Measurements from ENCODE around the gene PROCR. TPM values are rescaled to one million over a fixed set of nuclear protein-coding genes. Genes with fewer than 3 reads are reported as not detected.
"Not testable (repeated sequence)": the region's sequence is repeated elsewhere in the genome, so short reads cannot be mapped to it uniquely, and the experiment has no call there.

Gene PROCR
- polyA plus RNA-seq, 1 donor from 2014 or later = 0.30 TPM

- Histone ChIP-seq H3K9me3 (ENCODE audit: low read length) (no peaks in the 10 kb centered on the region), H2AFZ (ENCODE audit: low read depth, low read length) (no peak overlapping the region), H3K4me3 (ENCODE audit: low read length) (no peak overlapping the region), H3K9me2 (ENCODE audit: insufficient read depth, low read length) (no peaks in the 10 kb centered on the region), H3K4me2 (ENCODE audit: low read length) (no peak overlapping the region), H3K36me3 (ENCODE audit: insufficient read depth, low read length) (no peaks in the 10 kb centered on the region), H3K27ac (ENCODE audit: low read length) (no peak overlapping the region), H4K20me1 (ENCODE audit: insufficient read depth) (no peaks in the 10 kb centered on the region), H3K27me3 (ENCODE audit: insufficient read depth, low read depth, low read length) (no peaks in the 10 kb centered on the region), H3K79me2 (replicated peaks; ENCODE audit: insufficient read depth, low read length) (no peaks in the 10 kb centered on the region), H3F3A (ENCODE audit: insufficient read depth, low read length, poor library complexity, severe bottlenecking) (no peaks in the 10 kb centered on the region), H3K9ac (ENCODE audit: low read length) (no peak overlapping the region)
- TF ChIP-seq SMC3 (conservative IDR thresholded peaks at IDR 0.05; ENCODE audit: poor library complexity) (no peak), RAD21 (conservative IDR thresholded peaks at IDR 0.05) (no peak), EP300 (conservative IDR thresholded peaks at IDR 0.05; ENCODE audit: poor library complexity, severe bottlenecking) (no peak), TAF1 (IDR thresholded peaks at IDR 0.05; ENCODE audit: low read depth) (no peak), REST (IDR thresholded peaks at IDR 0.05; ENCODE audit: borderline replicate concordance) (no peak), CTCF (IDR thresholded peaks at IDR 0.05; ENCODE audit: poor library complexity, severe bottlenecking) (no peak), POLR2AphosphoS5 (IDR thresholded peaks at IDR 0.05) (no peak), MXI1 (conservative IDR thresholded peaks at IDR 0.05; ENCODE audit: poor library complexity, severe bottlenecking) (no peak), EZH2 (IDR thresholded peaks at IDR 0.05; ENCODE audit: borderline replicate concordance, insufficient read depth, low read length, poor library complexity, severe bottlenecking) (no peak)
Observed at GRCh38 chr20:35167787-35168186, 4.1 kb upstream of the PROCR start.

- not testable (repeated sequence) for H3K79me2 ChIP-seq (replicated peaks; ENCODE audit: insufficient read depth, low read length); H3K9ac ChIP-seq (ENCODE audit: low read length); H3K36me3 ChIP-seq (ENCODE audit: insufficient read depth, low read length); H3K9me3 ChIP-seq (ENCODE audit: low read length); H3K4me3 ChIP-seq (ENCODE audit: low read length); H3F3A ChIP-seq (ENCODE audit: insufficient read depth, low read length, poor library complexity, severe bottlenecking); H3K27ac ChIP-seq (ENCODE audit: low read length); H3K4me2 ChIP-seq (ENCODE audit: low read length); H3K27me3 ChIP-seq (ENCODE audit: insufficient read depth, low read depth, low read length); H4K20me1 ChIP-seq (ENCODE audit: insufficient read depth); H3K9me2 ChIP-seq (ENCODE audit: insufficient read depth, low read length); H2AFZ ChIP-seq (ENCODE audit: low read depth, low read length)
Observed at GRCh38 chr20:35168701-35169409, 3.0 kb upstream of the PROCR start.

GRCh38 chr20:35171438-35171752 lies 477 bp upstream of the PROCR start:
- Histone ChIP-seq H3K79me2 (replicated peaks; ENCODE audit: insufficient read depth, low read length) (no peaks in the 10 kb centered on the region), H3K9me2 (ENCODE audit: insufficient read depth, low read length) (no peaks in the 10 kb centered on the region), H3K9ac (ENCODE audit: low read length) (no peak overlapping the region), H2AFZ (ENCODE audit: low read depth, low read length) (no peak overlapping the region), H3K27ac (ENCODE audit: low read length) (no peak overlapping the region), H3K4me3 (ENCODE audit: low read length) (no peak overlapping the region), H3K9me3 (ENCODE audit: low read length) (no peaks in the 10 kb centered on the region), H3F3A (ENCODE audit: insufficient read depth, low read length, poor library complexity, severe bottlenecking) (no peaks in the 10 kb centered on the region), H3K4me2 (ENCODE audit: low read length) (no peak overlapping the region), H3K36me3 (ENCODE audit: insufficient read depth, low read length) (no peaks in the 10 kb centered on the region), H4K20me1 (ENCODE audit: insufficient read depth) (no peaks in the 10 kb centered on the region), H3K27me3 (ENCODE audit: insufficient read depth, low read depth, low read length) (no peaks in the 10 kb centered on the region)
- TF ChIP-seq MXI1 (conservative IDR thresholded peaks at IDR 0.05; ENCODE audit: poor library complexity, severe bottlenecking) (no peak), CTCF (IDR thresholded peaks at IDR 0.05; ENCODE audit: poor library complexity, severe bottlenecking) (no peak), TAF1 (IDR thresholded peaks at IDR 0.05; ENCODE audit: low read depth) (no peak), RAD21 (conservative IDR thresholded peaks at IDR 0.05) (no peak), REST (IDR thresholded peaks at IDR 0.05; ENCODE audit: borderline replicate concordance) (no peak), SMC3 (conservative IDR thresholded peaks at IDR 0.05; ENCODE audit: poor library complexity) (no peak), POLR2AphosphoS5 (IDR thresholded peaks at IDR 0.05) (no peak), EZH2 (IDR thresholded peaks at IDR 0.05; ENCODE audit: borderline replicate concordance, insufficient read depth, low read length, poor library complexity, severe bottlenecking) (no peak), EP300 (conservative IDR thresholded peaks at IDR 0.05; ENCODE audit: poor library complexity, severe bottlenecking) (no peak)

Measured in neural cell (in vitro differentiated cells).